ENCODE results near the gene NPW. TPM values are rescaled to one million over a fixed set of nuclear protein-coding genes. Genes with fewer than 3 reads are reported as not detected.

Gene NPW
- polyA plus RNA-seq, 1 donor (not counting 4 experiments of a cell fraction or from before 2014, with no cell fraction given) = not detected

- no peaks in the 10 kb centered on the region for H4K20me1 ChIP-seq (ENCODE audit: control insufficient read depth, extremely low read depth, insufficient read depth, low read length)
- dilution Hi-C loops (cut with MboI; ENCODE audit: extremely low pct_ligation_motif_present, low sequenced_read_pairs) = no loop called here
Measured at GRCh38 chr16:2053897-2054296, 34.3 kb downstream of the NPW start.

GRCh38 chr16:2054543-2055245 lies 35.1 kb downstream of the NPW start:
- H4K20me1 ChIP-seq (ENCODE audit: control insufficient read depth, extremely low read depth, insufficient read depth, low read length) = no peaks in the 10 kb centered on the region
- H3K36me3 ChIP-seq (ENCODE audit: control insufficient read depth in 2 of 2, extremely low read depth in 1 of 2, insufficient read depth in 2 of 2, low read length in 2 of 2) = peaks cover 8 to 22% of the 10 kb centered on the region in 2 experiments
- no peak overlapping the region for H3K27ac ChIP-seq (ENCODE audit: control insufficient read depth, insufficient read depth, low read length)
- H3K79me2 ChIP-seq (ENCODE audit: control insufficient read depth, insufficient read depth, low read length) = no peaks in the 10 kb centered on the region
- dilution Hi-C loops (cut with MboI; ENCODE audit: extremely low pct_ligation_motif_present, low sequenced_read_pairs) = no loop called here
- no peaks in the 10 kb centered on the region for H3K27me3 ChIP-seq (ENCODE audit: control insufficient read depth, extremely low read depth, insufficient read depth, low read length)
- FAIRE-seq = no peak
- no peaks in the 10 kb centered on the region for H3K9me3 ChIP-seq (ENCODE audit: control insufficient read depth, low read depth, low read length)
- H3K9me1 ChIP-seq (ENCODE audit: control insufficient read depth, extremely low read depth, insufficient read depth, low read length) = no peaks in the 10 kb centered on the region
- H3K4me2 ChIP-seq (ENCODE audit: control insufficient read depth, extremely low read depth, insufficient read depth, low read depth, low read length) = no peak overlapping the region
- no peaks in the 10 kb centered on the region for H3K4me1 ChIP-seq (ENCODE audit: control insufficient read depth, extremely low read depth, insufficient read depth, low read length)
- no peak for DNase-seq (ENCODE audit: low read depth, low spot score)
- no peak for TF ChIP-seq CTCF (optimal IDR thresholded peaks at IDR 0.05 in 1 of 3, IDR thresholded peaks at IDR 0.05 in 1 of 3, conservative IDR thresholded peaks at IDR 0.05 in 1 of 3; ENCODE audit: extremely low read depth in 1 of 3, insufficient read depth in 2 of 3, low read length in 3 of 3)
- TF ChIP-seq EZH2 (IDR thresholded peaks at IDR 0.05; ENCODE audit: low read length) = no peak
- H3K9ac ChIP-seq (ENCODE audit: control insufficient read depth, extremely low read depth, insufficient read depth, low read length) = no peak overlapping the region
- H2AFZ ChIP-seq (ENCODE audit: control insufficient read depth, low read length) = no peak overlapping the region
- no peak overlapping the region for H3K4me3 ChIP-seq (ENCODE audit: control insufficient read depth in 2 of 3, extremely low read depth in 1 of 3, insufficient read depth in 2 of 3, low read depth in 1 of 3, low read length in 3 of 3)

More at GRCh38 chr16:2053897-2054296, 34.3 kb downstream of the NPW start:
- H3K79me2 ChIP-seq (ENCODE audit: control insufficient read depth, insufficient read depth, low read length) = peaks cover 3% of the 10 kb centered on the region
- H3K36me3 ChIP-seq (ENCODE audit: control insufficient read depth in 2 of 2, extremely low read depth in 1 of 2, insufficient read depth in 2 of 2, low read length in 2 of 2) = peaks cover 8 to 22% of the 10 kb centered on the region in 2 experiments
- no peak overlapping the region for H3K9ac ChIP-seq (ENCODE audit: control insufficient read depth, extremely low read depth, insufficient read depth, low read length)
- no peak overlapping the region for H3K4me3 ChIP-seq (ENCODE audit: control insufficient read depth in 2 of 3, extremely low read depth in 1 of 3, insufficient read depth in 2 of 3, low read depth in 1 of 3, low read length in 3 of 3)
- FAIRE-seq (no peak), DNase-seq (ENCODE audit: low read depth, low spot score) (no peak)
- H3K4me1 ChIP-seq (ENCODE audit: control insufficient read depth, extremely low read depth, insufficient read depth, low read length) = peaks cover 1% of the 10 kb centered on the region
- no peak for TF ChIP-seq EZH2 (IDR thresholded peaks at IDR 0.05; ENCODE audit: low read length)
- TF ChIP-seq CTCF (optimal IDR thresholded peaks at IDR 0.05 in 1 of 3, IDR thresholded peaks at IDR 0.05 in 1 of 3, conservative IDR thresholded peaks at IDR 0.05 in 1 of 3; ENCODE audit: extremely low read depth in 1 of 3, insufficient read depth in 2 of 3, low read length in 3 of 3) = no peak
- no peaks in the 10 kb centered on the region for H3K9me3 ChIP-seq (ENCODE audit: control insufficient read depth, low read depth, low read length)
- no peaks in the 10 kb centered on the region for H3K9me1 ChIP-seq (ENCODE audit: control insufficient read depth, extremely low read depth, insufficient read depth, low read length)
- no peak overlapping the region for H3K27ac ChIP-seq (ENCODE audit: control insufficient read depth, insufficient read depth, low read length)
- no peak overlapping the region for H2AFZ ChIP-seq (ENCODE audit: control insufficient read depth, low read length)
- H3K27me3 ChIP-seq (ENCODE audit: control insufficient read depth, extremely low read depth, insufficient read depth, low read length) = no peaks in the 10 kb centered on the region
- H3K4me2 ChIP-seq (ENCODE audit: control insufficient read depth, extremely low read depth, insufficient read depth, low read depth, low read length) = no peak overlapping the region

All from keratinocyte (primary cell).